GM12874 (cell line): ENCODE results near the gene CPA4.

Experiments used
- CTCF ChIP-seq: IDR thresholded peaks from 2 replicates; pipeline ENCODE4 v1.5.1; 2011; ENCODE audit warnings: low read depth, mild to moderate bottlenecking, control low read depth, low read length, moderate library complexity; ENCODE audit not compliant: insufficient read depth

The CPA4 gene

GRCh38 chr7:130273933-130274255, 19.1 kb upstream of the CPA4 start:
- no peak for TF ChIP-seq CTCF

GRCh38 chr7:130274296-130274695, 18.7 kb upstream of the CPA4 start:
- TF ChIP-seq CTCF, result no peak

- TF ChIP-seq CTCF, result no peak
Measured at GRCh38 chr7:130274983-130275591, 17.9 kb upstream of the CPA4 start.

GRCh38 chr7:130275826-130276297, 17.1 kb upstream of the CPA4 start:
- TF ChIP-seq CTCF, result no peak

- no peak for TF ChIP-seq CTCF
Measured at GRCh38 chr7:130276796-130277762, 15.9 kb upstream of the CPA4 start.

GRCh38 chr7:130277763-130278643, 15.0 kb upstream of the CPA4 start:
- no peak for TF ChIP-seq CTCF

GRCh38 chr7:130278860-130279259, 14.1 kb upstream of the CPA4 start:
- TF ChIP-seq CTCF, result no peak
